Activated naive CD8-positive, alpha-beta T cell treated with anti-CD3 and anti-CD28 coated beads for 36 hours (primary cell): ENCODE results near the gene USP40. TPM values are rescaled to one million over a fixed set of nuclear protein-coding genes. Genes with fewer than 3 reads are reported as not detected.
A peak's percentile ranks its signal among the peaks of the same experiment; 100 is the strongest.

Experiments used
- DNase-seq: peaks from one replicate; pipeline ENCODE4 v3.0.0; 2021
- H3K27ac Mint-ChIP-seq: one replicate; pipeline ENCODE4 v1.8.0; 2022; ENCODE audit warnings: mild to moderate bottlenecking, moderate library complexity, mixed read lengths
- H3K27me3 Mint-ChIP-seq: one replicate; pipeline ENCODE4 v1.8.0; 2022; ENCODE audit warnings: mild to moderate bottlenecking, mixed read lengths
- H3K36me3 Mint-ChIP-seq: one replicate; pipeline ENCODE4 v1.8.0; 2021; ENCODE audit warnings: mild to moderate bottlenecking, mixed read lengths
- H3K4me1 Mint-ChIP-seq: one replicate; pipeline ENCODE4 v1.8.0; 2021; ENCODE audit warnings: mixed read lengths
- H3K4me3 Mint-ChIP-seq: one replicate; pipeline ENCODE4 v1.8.0; 2022; ENCODE audit warnings: mild to moderate bottlenecking, moderate library complexity, mixed read lengths
- H3K9me3 Mint-ChIP-seq: one replicate; pipeline ENCODE4 v1.8.0; 2022; ENCODE audit warnings: mixed read lengths
- total RNA-seq, 2 experiments: library from RNA; stranded (reverse); gene quantifications; one replicate each; pipeline ENCODE4 v1.2.3, GENCODE V29; 2021

The USP40 gene
- total RNA-seq, 2 experiments from 2014 or later: 16.0 to 17.7 TPM

GRCh38 chr2:233443511-233444183, 122.9 kb downstream of the USP40 start:
- Mint-ChIP-seq H3K27ac (peak overlapping the region; percentile 65), H3K4me1 (peaks cover 22% of the 10 kb centered on the region), H3K9me3 (no peaks in the 10 kb centered on the region), H3K36me3 (peaks cover 30% of the 10 kb centered on the region), H3K27me3 (no peaks in the 10 kb centered on the region), H3K4me3 (no peak overlapping the region)
- peak; percentile 78 for DNase-seq

- Mint-ChIP-seq H3K27me3 (no peaks in the 10 kb centered on the region), H3K36me3 (peaks cover 25% of the 10 kb centered on the region), H3K9me3 (no peaks in the 10 kb centered on the region), H3K4me1 (peaks cover 22% of the 10 kb centered on the region), H3K27ac (peak overlapping the region; percentile 62), H3K4me3 (no peak overlapping the region)
- DNase-seq: no peak
Observed at GRCh38 chr2:233442028-233442310, 124.6 kb downstream of the USP40 start.

- H3K27ac Mint-ChIP-seq: peak overlapping the region; percentile 62
- peaks cover 26% of the 10 kb centered on the region for H3K36me3 Mint-ChIP-seq
- H3K9me3 Mint-ChIP-seq: no peaks in the 10 kb centered on the region
- H3K27me3 Mint-ChIP-seq: no peaks in the 10 kb centered on the region
- H3K4me1 Mint-ChIP-seq: peaks cover 24% of the 10 kb centered on the region
- DNase-seq: no peak
- no peak overlapping the region for H3K4me3 Mint-ChIP-seq
Observed at GRCh38 chr2:233441161-233442027, 125.2 kb downstream of the USP40 start.

- H3K4me3 Mint-ChIP-seq: no peak overlapping the region
- H3K27ac Mint-ChIP-seq: peak overlapping the region; percentile 49
- H3K27me3 Mint-ChIP-seq: no peaks in the 10 kb centered on the region
- DNase-seq: no peak
- H3K36me3 Mint-ChIP-seq: peaks cover 23% of the 10 kb centered on the region
- no peaks in the 10 kb centered on the region for H3K9me3 Mint-ChIP-seq
- peaks cover 24% of the 10 kb centered on the region for H3K4me1 Mint-ChIP-seq
Observed at GRCh38 chr2:233440714-233441113, 125.9 kb downstream of the USP40 start.

GRCh38 chr2:233440314-233440713, 126.3 kb downstream of the USP40 start:
- Mint-ChIP-seq H3K4me1 (peaks cover 24% of the 10 kb centered on the region), H3K4me3 (no peak overlapping the region), H3K27ac (peak overlapping the region; percentile 48), H3K27me3 (no peaks in the 10 kb centered on the region), H3K36me3 (peaks cover 23% of the 10 kb centered on the region), H3K9me3 (no peaks in the 10 kb centered on the region)
- no peak for DNase-seq

- Mint-ChIP-seq H3K4me3 (no peak overlapping the region), H3K4me1 (peaks cover 28% of the 10 kb centered on the region), H3K9me3 (no peaks in the 10 kb centered on the region), H3K36me3 (peaks cover 18% of the 10 kb centered on the region), H3K27me3 (no peaks in the 10 kb centered on the region), H3K27ac (peak overlapping the region; percentile 65)
- no peak for DNase-seq
Observed at GRCh38 chr2:233439191-233439590, 127.4 kb downstream of the USP40 start.

GRCh38 chr2:233438573-233439147, 127.9 kb downstream of the USP40 start:
- no peaks in the 10 kb centered on the region for H3K27me3 Mint-ChIP-seq
- no peak overlapping the region for H3K4me3 Mint-ChIP-seq
- peaks cover 24% of the 10 kb centered on the region for H3K4me1 Mint-ChIP-seq
- no peak overlapping the region for H3K27ac Mint-ChIP-seq
- H3K9me3 Mint-ChIP-seq: no peaks in the 10 kb centered on the region
- H3K36me3 Mint-ChIP-seq: peaks cover 16% of the 10 kb centered on the region
- DNase-seq: no peak

GRCh38 chr2:233437439-233437955, 129.1 kb downstream of the USP40 start:
- DNase-seq: no peak
- Mint-ChIP-seq H3K4me3 (no peak overlapping the region), H3K27me3 (no peaks in the 10 kb centered on the region), H3K4me1 (peaks cover 24% of the 10 kb centered on the region), H3K27ac (peak overlapping the region; percentile 52), H3K9me3 (no peaks in the 10 kb centered on the region), H3K36me3 (peaks cover 15% of the 10 kb centered on the region)

- Mint-ChIP-seq H3K27ac (no peak overlapping the region), H3K4me1 (peaks cover 21% of the 10 kb centered on the region), H3K4me3 (no peak overlapping the region), H3K36me3 (peaks cover 16% of the 10 kb centered on the region), H3K27me3 (no peaks in the 10 kb centered on the region), H3K9me3 (no peaks in the 10 kb centered on the region)
- DNase-seq: no peak
Observed at GRCh38 chr2:233436691-233437438, 129.7 kb downstream of the USP40 start.

- no peaks in the 10 kb centered on the region for H3K27me3 Mint-ChIP-seq
- H3K4me1 Mint-ChIP-seq: peaks cover 19% of the 10 kb centered on the region
- H3K27ac Mint-ChIP-seq: no peak overlapping the region
- no peak overlapping the region for H3K4me3 Mint-ChIP-seq
- DNase-seq: no peak
- H3K36me3 Mint-ChIP-seq: peaks cover 21% of the 10 kb centered on the region
- H3K9me3 Mint-ChIP-seq: no peaks in the 10 kb centered on the region
Observed at GRCh38 chr2:233436191-233436581, 130.4 kb downstream of the USP40 start.

- Mint-ChIP-seq H3K9me3 (no peaks in the 10 kb centered on the region), H3K27me3 (no peaks in the 10 kb centered on the region), H3K27ac (peak overlapping the region; percentile 48), H3K4me1 (peaks cover 18% of the 10 kb centered on the region), H3K36me3 (peaks cover 23% of the 10 kb centered on the region), H3K4me3 (no peak overlapping the region)
- DNase-seq: no peak
Observed at GRCh38 chr2:233435436-233436190, 131.0 kb downstream of the USP40 start.

- Mint-ChIP-seq H3K27me3 (no peaks in the 10 kb centered on the region), H3K27ac (no peak overlapping the region), H3K4me1 (peaks cover 23% of the 10 kb centered on the region), H3K9me3 (no peaks in the 10 kb centered on the region), H3K36me3 (peaks cover 26% of the 10 kb centered on the region), H3K4me3 (no peak overlapping the region)
- DNase-seq: no peak
Observed at GRCh38 chr2:233434666-233435330, 131.8 kb downstream of the USP40 start.

GRCh38 chr2:233433794-233434193, 132.8 kb downstream of the USP40 start:
- peaks cover 21% of the 10 kb centered on the region for H3K36me3 Mint-ChIP-seq
- H3K4me3 Mint-ChIP-seq: no peak overlapping the region
- no peak for DNase-seq
- H3K9me3 Mint-ChIP-seq: no peaks in the 10 kb centered on the region
- peaks cover 33% of the 10 kb centered on the region for H3K4me1 Mint-ChIP-seq
- no peaks in the 10 kb centered on the region for H3K27me3 Mint-ChIP-seq
- no peak overlapping the region for H3K27ac Mint-ChIP-seq

- Mint-ChIP-seq H3K9me3 (no peaks in the 10 kb centered on the region), H3K4me3 (no peak overlapping the region), H3K4me1 (peaks cover 40% of the 10 kb centered on the region), H3K27me3 (no peaks in the 10 kb centered on the region), H3K36me3 (peaks cover 21% of the 10 kb centered on the region), H3K27ac (no peak overlapping the region)
- no peak for DNase-seq
Observed at GRCh38 chr2:233433029-233433428, 133.6 kb downstream of the USP40 start.
